H1 (cell line): ENCODE data around the gene ZSCAN1. TPM values are rescaled to one million over a fixed set of nuclear protein-coding genes. Genes with fewer than 3 reads are reported as not detected.

Experiments used
- CTCF ChIA-PET: fragments of 300-600 bp; sonication (Branson Sonifier 250); formaldehyde crosslinking; loops from one replicate; lab custom pipeline; 2021; ENCODE audit not compliant: partially characterized antibody; lab: Charles Lee
- POLR2A ChIA-PET: fragments of 300-600 bp; sonication (Branson Sonifier 250); formaldehyde crosslinking; loops from one replicate; lab custom pipeline; 2021; ENCODE audit warnings: inconsistent platforms; ENCODE audit not compliant: partially characterized antibody; lab: Charles Lee
- DNase-seq, 2 experiments: peaks; one replicate each; pipeline versions ENCODE4 v3.0.0 to v3.0.0-alpha.2; 2010 to 2022; ENCODE audit warnings: low spot score in 2 of 2, low read depth in 1 of 2, mixed read lengths in 1 of 2
- FAIRE-seq: peaks from 2 replicates; lab custom pipeline; 2011; peaks lifted over from hg19 to GRCh38; lab: Jason Lieb, UNC
- H2AFZ ChIP-seq: 2 replicates; pipeline ENCODE4 v1.8.1; 2012; ENCODE audit warnings: low read length, inconsistent platforms
- H2AK5ac ChIP-seq: 2 replicates; pipeline ENCODE4 v1.6.1; 2013; ENCODE audit warnings: low read depth, low read length
- H2BK120ac ChIP-seq: replicated peaks from 2 replicates; pipeline ENCODE3; 2013; ENCODE audit warnings: low read depth, low read length, inconsistent platforms
- H2BK12ac ChIP-seq: 2 replicates; pipeline ENCODE4 v1.6.1; 2013; ENCODE audit warnings: low read depth, low read length
- H2BK15ac ChIP-seq: 2 replicates; pipeline ENCODE4 v1.6.1; 2013; ENCODE audit warnings: low read length
- H2BK20ac ChIP-seq: 2 replicates; pipeline ENCODE4 v1.6.1; 2013; ENCODE audit warnings: low read length
- H2BK5ac ChIP-seq: 2 replicates; pipeline ENCODE4 v1.6.1; 2013; ENCODE audit warnings: low read depth, low read length
- H3K14ac ChIP-seq: 2 replicates; pipeline ENCODE4 v1.6.1; 2013; ENCODE audit warnings: inconsistent platforms; ENCODE audit not compliant: insufficient read length
- H3K18ac ChIP-seq: 2 replicates; pipeline ENCODE4 v1.6.1; 2013; ENCODE audit warnings: low read length; ENCODE audit errors: extremely low read depth
- H3K23ac ChIP-seq: 2 replicates; pipeline ENCODE4 v1.6.1; 2013; ENCODE audit warnings: inconsistent platforms; ENCODE audit not compliant: insufficient read length
- H3K23me2 ChIP-seq: 2 replicates; pipeline ENCODE4 v1.6.1; 2013; ENCODE audit warnings: low read depth, low read length
- H3K27ac ChIP-seq: 2 replicates; pipeline ENCODE4 v1.6.1; 2011; ENCODE audit warnings: low read depth, low read length, inconsistent platforms
- H3K27me3 ChIP-seq, 4 experiments: replicated peaks in 1 of 4; 1 replicate in 1 of 4; 2 replicates in 3 of 4; pipeline versions ENCODE4 v1.6.1 to v1.8.1; 2011 to 2013; ENCODE audit warnings: low read length in 3 of 4, mild to moderate bottlenecking in 3 of 4, inconsistent platforms in 2 of 4, mixed read lengths in 2 of 4, moderate library complexity in 1 of 4; ENCODE audit not compliant: control insufficient read depth in 3 of 4, insufficient read depth in 3 of 4; ENCODE audit errors: extremely low read depth in 1 of 4
- H3K36me3 ChIP-seq, 4 experiments: 2 replicates each; pipeline versions ENCODE4 v1.6.1 to v1.8.1; 2011 to 2013; ENCODE audit warnings: mild to moderate bottlenecking in 4 of 4, low read length in 3 of 4, moderate library complexity in 2 of 4, control low read depth in 1 of 4, inconsistent platforms in 1 of 4; ENCODE audit not compliant: insufficient read depth in 4 of 4, control insufficient read depth in 2 of 4
- H3K4ac ChIP-seq: replicated peaks from 2 replicates; pipeline ENCODE3; 2013; ENCODE audit warnings: low read length, low read depth, mixed read lengths, inconsistent platforms; ENCODE audit not compliant: insufficient read length
- H3K4me1 ChIP-seq, 4 experiments: replicated peaks in 1 of 4; 1 replicate in 1 of 4; 2 replicates in 3 of 4; pipeline versions ENCODE4 v1.6.1 to v1.8.1; 2011 to 2013; ENCODE audit warnings: low read length in 3 of 4, inconsistent platforms in 2 of 4, mixed read lengths in 1 of 4; ENCODE audit not compliant: insufficient read depth in 4 of 4, control insufficient read depth in 3 of 4
- H3K4me2 ChIP-seq, 2 experiments: 2 replicates each; pipeline versions ENCODE4 v1.6.1 to v1.8.1; 2011 to 2013; ENCODE audit warnings: low read depth in 2 of 2, low read length in 2 of 2, control low read depth in 1 of 2, inconsistent platforms in 1 of 2, mild to moderate bottlenecking in 1 of 2; ENCODE audit not compliant: insufficient read depth in 1 of 2
- H3K4me3 ChIP-seq, 4 experiments: fragments of 200-600, 300-600 bp in 1 of 4; sonication (generic), shearing (Covaris generic), sonication (Bioruptor Twin) in 1 of 4; 2 replicates each; pipeline versions ENCODE4 v1.5.1 to v1.8.1; 2011 to 2016; ENCODE audit warnings: low read length in 4 of 4, low read depth in 3 of 4, control low read depth in 2 of 4, inconsistent platforms in 2 of 4, mild to moderate bottlenecking in 2 of 4, mixed read lengths in 1 of 4, moderate library complexity in 1 of 4; ENCODE audit not compliant: insufficient read depth in 2 of 4; ENCODE audit errors: extremely low read depth in 1 of 4
- H3K56ac ChIP-seq: replicated peaks from 2 replicates; pipeline ENCODE3; 2013; ENCODE audit warnings: low read depth, mild to moderate bottlenecking, mixed read lengths, low read length, inconsistent platforms; ENCODE audit not compliant: insufficient read length
- H3K79me1 ChIP-seq: 2 replicates; pipeline ENCODE4 v1.6.1; 2013; ENCODE audit warnings: low read depth, low read length, control low read depth
- H3K79me2 ChIP-seq, 2 experiments: 2 replicates each; pipeline versions ENCODE4 v1.6.1 to v1.8.1; 2012 to 2013; ENCODE audit warnings: low read length in 2 of 2, mild to moderate bottlenecking in 2 of 2, inconsistent platforms in 1 of 2; ENCODE audit not compliant: insufficient read depth in 2 of 2, control insufficient read depth in 1 of 2
- H3K9ac ChIP-seq, 4 experiments: replicated peaks in 1 of 4; 1 replicate in 1 of 4; 2 replicates in 3 of 4; pipeline versions ENCODE4 v1.6.1 to v1.8.1; 2011 to 2013; ENCODE audit warnings: low read depth in 3 of 4, low read length in 3 of 4, control low read depth in 2 of 4, mild to moderate bottlenecking in 2 of 4, moderate library complexity in 2 of 4, inconsistent platforms in 1 of 4; ENCODE audit errors: extremely low read depth in 1 of 4
- H3K9me3 ChIP-seq, 2 experiments: 2 replicates each; pipeline versions ENCODE4 v1.6.1 to v1.8.1; 2012 to 2013; ENCODE audit warnings: mild to moderate bottlenecking in 2 of 2, moderate library complexity in 2 of 2, control low read depth in 1 of 2, inconsistent platforms in 1 of 2, low read depth in 1 of 2, low read length in 1 of 2, mixed read lengths in 1 of 2; ENCODE audit not compliant: insufficient read depth in 2 of 2
- H4K20me1 ChIP-seq, 2 experiments: replicated peaks in 1 of 2; 2 replicates each; pipeline versions ENCODE3 to v1.8.1; 2011 to 2013; ENCODE audit warnings: inconsistent platforms in 2 of 2, low read length in 2 of 2, mild to moderate bottlenecking in 1 of 2; ENCODE audit not compliant: insufficient read depth in 2 of 2, control insufficient read depth in 1 of 2
- H4K5ac ChIP-seq: 2 replicates; pipeline ENCODE4 v1.6.1; 2013; ENCODE audit warnings: low read length, low read depth, mixed read lengths, inconsistent platforms; ENCODE audit not compliant: insufficient read length
- H4K8ac ChIP-seq: 2 replicates; pipeline ENCODE4 v1.8.0; 2013; ENCODE audit warnings: mild to moderate bottlenecking, moderate library complexity, low read length, inconsistent platforms; ENCODE audit not compliant: insufficient read depth; ENCODE audit errors: extremely low read depth
- H4K91ac ChIP-seq: replicated peaks from 2 replicates; pipeline ENCODE3; 2013; ENCODE audit warnings: low read length, mixed read lengths, inconsistent platforms; ENCODE audit not compliant: insufficient read length
- ASH2L ChIP-seq: fragments of 200-600, 300-600 bp; sonication (generic); IDR thresholded peaks from one replicate; pipeline ENCODE4 v1.7.1; 2017; ENCODE audit warnings: low read length
- CEBPB ChIP-seq: IDR thresholded peaks from 2 replicates; pipeline ENCODE4 v1.6.1; 2012; ENCODE audit warnings: low read depth, low read length
- JUN ChIP-seq: IDR thresholded peaks from 2 replicates; pipeline ENCODE4 v1.6.1; 2011; ENCODE audit warnings: low read depth, mild to moderate bottlenecking, improper control_type of control experiment, low read length
- NRF1 ChIP-seq: IDR thresholded peaks from 2 replicates; pipeline ENCODE4 v1.6.1; 2011; ENCODE audit warnings: mild to moderate bottlenecking, low read depth, low read length, improper control_type of control experiment
- PHF8 ChIP-seq: fragments of 200-600 bp; sonication (generic); conservative IDR thresholded peaks from 2 replicates; pipeline ENCODE4 v1.7.1; 2012; ENCODE audit warnings: low read depth, mild to moderate bottlenecking, inconsistent platforms, low read length, moderate library complexity
- POU5F1 ChIP-seq: IDR thresholded peaks from 2 replicates; pipeline ENCODE4 v1.6.1; 2011; ENCODE audit warnings: low read depth, mild to moderate bottlenecking, low read length, moderate library complexity
- WGBS, 2 experiments: shearing (Covaris generic) in 1 of 2; methylation state at CpG; one replicate each; pipeline versions ENCODE4 v1.1.6 to v1.1.7; 2013 to 2015; ENCODE audit warnings: low lambda C conversion rate in 2 of 2, mixed read lengths in 2 of 2, inconsistent platforms in 1 of 2, low coverage in 1 of 2, missing lambda C conversion rate in 1 of 2; ENCODE audit not compliant: insufficient replicate concordance in 2 of 2, insufficient coverage in 1 of 2, insufficient read length in 1 of 2; ENCODE audit errors: extremely low coverage in 1 of 2, missing lambda C conversion rate in 1 of 2; 5-methylcytosine and 5-hydroxymethylcytosine counted together
- polyA plus RNA-seq, 7 experiments: library from polyadenylated mRNA; depleted of rRNA in 3 of 7; stranded (reverse) in 5 of 7; unstranded in 2 of 7; fragments of >200 nt in 5 of 7; fragments of 200-250 nt in 2 of 7; gene quantifications; 1 replicate in 5 of 7; 2 replicates in 1 of 7; 4 replicates in 1 of 7; pipeline versions ENCODE4 v1.2.1 to v1.2.3, GENCODE V29; 2011 to 2013; ENCODE audit warnings: missing spikeins in 2 of 7, mixed read lengths in 2 of 7
- total RNA-seq: library from RNA; stranded (reverse); fragmentation: NEBNext Ultra II Directional; extraction: Animal tissue kit (Norgen Biotek cat#: 25700); gene quantifications from 2 replicates; pipeline ENCODE4 v1.2.1, GENCODE V29; 2021
- TF ChIP-seq, protein P1 (sequence below): IDR thresholded peaks from 2 replicates; pipeline ENCODE4 v1.6.1; 2011; ENCODE audit warnings: low read depth, mild to moderate bottlenecking, low read length; ENCODE audit not compliant: insufficient read depth

ZSCAN1 gene
- total and polyA plus RNA-seq, 2 of the 8 experiments (the other 6 are each of a cell fraction or from before 2014, with no cell fraction given) = 1.2 to 4.3 TPM

DNA sequence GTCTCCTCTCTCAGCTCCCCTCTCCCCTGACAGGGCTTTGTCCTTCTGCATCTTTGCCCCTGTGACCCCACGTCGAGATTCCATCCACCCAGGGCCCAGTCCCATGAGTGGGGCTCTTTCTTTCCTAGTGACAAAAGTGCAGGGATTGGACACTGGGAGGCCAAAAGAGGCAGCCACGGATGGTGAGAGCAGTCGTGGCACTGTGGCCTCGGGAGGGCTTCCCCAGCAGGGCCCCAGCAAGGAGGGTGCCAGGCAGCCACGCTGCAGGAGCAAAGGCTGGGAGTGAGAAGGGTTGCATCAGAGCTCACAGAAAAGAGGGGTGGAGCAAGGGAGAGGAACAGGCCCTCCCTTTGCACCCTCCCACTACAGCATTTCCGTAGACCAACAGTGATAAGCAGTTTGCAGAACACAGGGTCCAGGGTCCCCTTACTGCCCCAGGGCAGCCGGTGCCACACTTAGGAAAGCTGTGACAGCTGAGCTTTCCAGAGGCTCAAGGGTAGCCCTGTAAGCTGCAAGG is 4.9 kb downstream of the ZSCAN1 start:
- Histone ChIP-seq H4K5ac (peak overlapping the region; percentile 9), H4K8ac (peak overlapping the region; percentile 76), H3K4ac (no peak overlapping the region), H4K20me1 (no peaks in the 10 kb centered on the region), H3K23me2 (peaks cover 2% of the 10 kb centered on the region; the same call in 1 of the 2 replicates), H3K4me1 (peaks cover 0 to 24% (median 15%) of the 10 kb centered on the region in 4 experiments; a peak in 6 of 7 replicates), H2BK12ac (0 out of 2 replicates have a peak overlapping the region, but pooled peaks have one; percentile 75), H3K79me1 (no peaks in the 10 kb centered on the region), H3K9ac (no peak overlapping the region), H3K27me3 (peaks cover 0 to 8% (median 4%) of the 10 kb centered on the region in 4 experiments; a peak in 3 of 7 replicates), H3K4me2 (peak overlapping the region; percentile 30 to 54; a peak in 3 of 4 replicates), H2AFZ (no peak overlapping the region), H3K23ac (no peak overlapping the region), H3K14ac (no peak overlapping the region), H3K18ac (peak overlapping the region; percentile 62), H3K79me2 (no peaks in the 10 kb centered on the region), H2BK20ac (no peak overlapping the region), H4K91ac (peak overlapping the region; percentile 4), H2AK5ac (peak overlapping the region; percentile 90), H2BK120ac (no peak overlapping the region), H2BK15ac (no peak overlapping the region), H3K27ac (peak overlapping the region; percentile 21; the same call in 1 of the 2 replicates), H2BK5ac (peak overlapping the region; percentile 66; the same call in 1 of the 2 replicates), H3K4me3 (peak overlapping the region in 2 of 4 experiments; percentile 10 to 23; a peak in 2 of 8 replicates), H3K9me3 (peaks cover 0 to 2% of the 10 kb centered on the region in 2 experiments; a peak in 1 of 4 replicates), H3K56ac (no peak overlapping the region), H3K36me3 (no peaks in the 10 kb centered on the region)
- POLR2A ChIA-PET = interaction anchor here (0.7 to 4.3 kb wide), 19 partner anchors 10 to 219 kb away, joined by 3 to 40 read pairs (median 5); partner anchors contain the start of genes ZNF135, ZNF274, ZNF329 and ZNF418
- TF ChIP-seq JUN (no peak), POU5F1 (no peak), PHF8 (no peak), NRF1 (no peak), CEBPB (peak; percentile 71), ASH2L (peak; percentile 75)
- TF ChIP-seq, protein P1, sequence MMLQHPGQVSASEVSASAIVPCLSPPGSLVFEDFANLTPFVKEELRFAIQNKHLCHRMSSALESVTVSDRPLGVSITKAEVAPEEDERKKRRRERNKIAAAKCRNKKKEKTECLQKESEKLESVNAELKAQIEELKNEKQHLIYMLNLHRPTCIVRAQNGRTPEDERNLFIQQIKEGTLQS = 0 out of 2 replicates have a peak, but pooled peaks have one; percentile 25
- DNase-seq (peak in 1 of 2 experiments; percentile 59), FAIRE-seq (no peak)
- CTCF ChIA-PET = interaction anchor here (0.7 to 1.4 kb wide), 2 partner anchors 17 to 117 kb away, joined by 3 to 4 read pairs; no protein-coding TSS in a partner anchor
- 52% methylated on average over 8 of the region's 8 CpGs; no CpG with 5 or more reads in 1 of the 2 experiments for WGBS, 2 experiments
